SU-DHL-6 (cell line): ENCODE data around the gene WIPF3.

Source experiments
- H2AFZ ChIP-seq: fragments of 200-600 bp; sonication (generic); 2 replicates; pipeline ENCODE4 v1.6.1; 2014; ENCODE audit warnings: low read depth, mild to moderate bottlenecking, moderate library complexity, mixed read lengths, antibody characterized with exemption, low read length; ENCODE audit not compliant: severe bottlenecking
- H3F3A ChIP-seq: fragments of 200-600 bp; shearing (Covaris generic); 2 replicates; pipeline ENCODE4 v1.6.0; 2016; ENCODE audit warnings: antibody characterized with exemption, mild to moderate bottlenecking; ENCODE audit not compliant: insufficient read depth
- H3K27ac ChIP-seq: fragments of 200-600 bp; sonication (generic); 2 replicates; pipeline ENCODE4 v1.5.1; 2016; ENCODE audit warnings: low read depth, mild to moderate bottlenecking, low read length, moderate library complexity, mixed read lengths
- H3K27me3 ChIP-seq: fragments of 200-600 bp; sonication (generic), shearing (Covaris generic); 2 replicates; pipeline ENCODE4 v1.6.0; 2014; ENCODE audit warnings: mild to moderate bottlenecking, low read length
- H3K36me3 ChIP-seq: fragments of 200-600 bp; sonication (generic); 2 replicates; pipeline ENCODE4 v1.6.1; 2014; ENCODE audit warnings: mild to moderate bottlenecking, low read length, mixed read lengths
- H3K4me2 ChIP-seq: fragments of 300-600, 200-600 bp; shearing (Covaris generic), sonication (generic); 2 replicates; pipeline ENCODE4 v1.6.0; 2014; ENCODE audit warnings: low read length, low read depth, mild to moderate bottlenecking; ENCODE audit not compliant: poor library complexity, severe bottlenecking
- H3K4me3 ChIP-seq: fragments of 200-600 bp; sonication (generic); 2 replicates; pipeline ENCODE4 v1.5.1; 2014; ENCODE audit warnings: antibody characterized with exemption, low read length, mild to moderate bottlenecking, mixed read lengths; ENCODE audit not compliant: insufficient read depth, poor library complexity, severe bottlenecking
- H3K79me2 ChIP-seq: fragments of 200-600 bp; sonication (generic); 2 replicates; pipeline ENCODE4 v1.6.1; 2014; ENCODE audit warnings: mild to moderate bottlenecking, low read length, moderate library complexity; ENCODE audit not compliant: insufficient read depth
- H3K9ac ChIP-seq: fragments of 200-600 bp; sonication (generic); 2 replicates; pipeline ENCODE4 v1.7.0; 2014; ENCODE audit warnings: mild to moderate bottlenecking, low read length
- H3K9me2 ChIP-seq: fragments of 200-600 bp; sonication (generic); replicated peaks from 2 replicates; pipeline ENCODE4 v1.6.1; 2014; ENCODE audit warnings: low read length; ENCODE audit not compliant: insufficient read depth
- H3K9me3 ChIP-seq: fragments of 200-600 bp; sonication (generic); 2 replicates; pipeline ENCODE4 v1.6.1; 2014; ENCODE audit warnings: low read length, mixed read lengths; ENCODE audit not compliant: insufficient read depth
- H4K20me1 ChIP-seq: fragments of 200-600 bp; sonication (generic); 2 replicates; pipeline ENCODE4 v1.6.1; 2014; ENCODE audit warnings: low read depth, mild to moderate bottlenecking, antibody characterized with exemption, low read length, moderate library complexity, mixed read lengths
- EZH2phosphoT487 ChIP-seq: fragments of 200-600 bp; sonication (generic), shearing (Covaris generic); conservative IDR thresholded peaks from 2 replicates; pipeline ENCODE4 v1.6.1; 2018; ENCODE audit warnings: mild to moderate bottlenecking, antibody characterized with exemption, low read length, moderate library complexity, mixed read lengths
- TF ChIP-seq, protein P1 (sequence below): fragments of 200-600 bp; sonication (generic); IDR thresholded peaks from one replicate; pipeline ENCODE4 v1.5.1; 2017; ENCODE audit warnings: antibody characterized with exemption, mild to moderate bottlenecking, low read length, moderate library complexity; ENCODE audit not compliant: insufficient read depth, poor library complexity, severe bottlenecking

WIPF3 gene

DNA sequence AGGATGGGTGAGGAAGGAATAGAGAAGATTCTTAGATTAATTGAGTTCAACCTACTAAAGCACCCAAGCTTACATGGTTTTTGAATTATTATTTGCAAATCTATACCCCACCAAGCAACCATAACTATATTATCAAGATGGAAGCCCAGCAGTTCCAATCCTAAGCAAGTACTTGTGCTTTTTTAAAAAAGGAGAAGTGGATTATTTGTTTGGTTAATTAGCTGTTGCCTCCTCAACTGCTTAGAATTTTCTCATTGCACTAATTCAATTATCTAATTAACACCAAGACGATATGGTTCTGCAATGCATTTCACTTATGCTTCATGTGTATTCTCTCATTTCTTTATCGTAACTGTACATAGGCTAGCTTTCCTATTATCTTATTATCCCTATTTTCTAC, 27.3 kb upstream of the WIPF3 start:
- H3K27ac ChIP-seq: no peak overlapping the region
- H2AFZ ChIP-seq: no peak overlapping the region
- no peak overlapping the region for H3K4me2 ChIP-seq
- H3K36me3 ChIP-seq: no peaks in the 10 kb centered on the region
- no peak overlapping the region for H3K4me3 ChIP-seq
- TF ChIP-seq, protein P1, sequence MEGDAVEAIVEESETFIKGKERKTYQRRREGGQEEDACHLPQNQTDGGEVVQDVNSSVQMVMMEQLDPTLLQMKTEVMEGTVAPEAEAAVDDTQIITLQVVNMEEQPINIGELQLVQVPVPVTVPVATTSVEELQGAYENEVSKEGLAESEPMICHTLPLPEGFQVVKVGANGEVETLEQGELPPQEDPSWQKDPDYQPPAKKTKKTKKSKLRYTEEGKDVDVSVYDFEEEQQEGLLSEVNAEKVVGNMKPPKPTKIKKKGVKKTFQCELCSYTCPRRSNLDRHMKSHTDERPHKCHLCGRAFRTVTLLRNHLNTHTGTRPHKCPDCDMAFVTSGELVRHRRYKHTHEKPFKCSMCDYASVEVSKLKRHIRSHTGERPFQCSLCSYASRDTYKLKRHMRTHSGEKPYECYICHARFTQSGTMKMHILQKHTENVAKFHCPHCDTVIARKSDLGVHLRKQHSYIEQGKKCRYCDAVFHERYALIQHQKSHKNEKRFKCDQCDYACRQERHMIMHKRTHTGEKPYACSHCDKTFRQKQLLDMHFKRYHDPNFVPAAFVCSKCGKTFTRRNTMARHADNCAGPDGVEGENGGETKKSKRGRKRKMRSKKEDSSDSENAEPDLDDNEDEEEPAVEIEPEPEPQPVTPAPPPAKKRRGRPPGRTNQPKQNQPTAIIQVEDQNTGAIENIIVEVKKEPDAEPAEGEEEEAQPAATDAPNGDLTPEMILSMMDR: no peak
- no peak for TF ChIP-seq EZH2phosphoT487
- H3K27me3 ChIP-seq: no peaks in the 10 kb centered on the region
- no peaks in the 10 kb centered on the region for H3K9me3 ChIP-seq
- no peaks in the 10 kb centered on the region for H4K20me1 ChIP-seq
- H3K79me2 ChIP-seq: no peaks in the 10 kb centered on the region
- no peaks in the 10 kb centered on the region for H3F3A ChIP-seq
- no peaks in the 10 kb centered on the region for H3K9me2 ChIP-seq
- H3K9ac ChIP-seq: no peak overlapping the region

DNA sequence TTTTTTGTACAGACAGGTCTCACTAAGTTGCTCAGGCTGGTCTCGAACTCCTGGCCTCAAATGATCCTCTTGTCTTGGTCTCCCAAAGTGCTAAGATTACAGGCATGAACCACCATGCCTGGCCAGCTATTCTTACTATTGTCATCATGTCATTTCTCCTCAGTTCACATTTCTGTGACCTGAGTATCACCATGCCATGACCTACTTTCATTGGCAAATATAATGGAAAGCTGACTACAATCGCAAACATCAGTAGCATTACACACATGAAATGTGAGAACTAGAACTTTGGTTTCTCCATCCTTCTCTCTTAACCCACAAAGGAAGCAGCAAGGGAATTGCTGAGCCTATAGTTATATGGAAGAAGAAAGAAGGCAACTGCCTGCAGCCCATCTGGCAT, 26.0 kb upstream of the WIPF3 start:
- Histone ChIP-seq H3K4me2 (no peak overlapping the region), H3K4me3 (no peak overlapping the region), H3K9me3 (no peaks in the 10 kb centered on the region), H3K79me2 (no peaks in the 10 kb centered on the region), H3K36me3 (no peaks in the 10 kb centered on the region), H3K27ac (no peak overlapping the region), H3K9ac (no peak overlapping the region), H3K27me3 (no peaks in the 10 kb centered on the region), H2AFZ (no peak overlapping the region), H4K20me1 (no peaks in the 10 kb centered on the region), H3F3A (no peaks in the 10 kb centered on the region), H3K9me2 (no peaks in the 10 kb centered on the region)
- no peak for TF ChIP-seq EZH2phosphoT487
- TF ChIP-seq, protein P1: no peak

DNA sequence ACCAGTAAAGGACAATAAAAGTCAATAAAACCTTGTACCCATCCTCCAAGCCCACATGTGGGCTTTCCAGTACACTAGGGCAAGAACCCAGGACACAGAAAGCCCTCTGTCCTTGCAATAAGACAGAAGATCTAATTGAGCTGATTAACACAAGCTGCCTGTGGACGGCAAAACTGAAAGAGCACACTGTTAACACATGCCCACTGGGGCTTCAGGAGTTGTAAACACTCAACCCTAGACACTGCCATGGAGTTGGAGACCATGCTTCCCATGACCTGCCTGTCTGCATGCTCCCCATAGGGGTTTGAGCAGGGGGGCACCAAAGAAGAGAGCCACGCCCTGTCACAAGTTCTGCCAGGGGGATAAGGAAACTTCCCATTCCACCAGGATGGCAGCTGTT, 22.6 kb upstream of the WIPF3 start:
- Histone ChIP-seq H3K27ac (no peak overlapping the region), H3F3A (no peaks in the 10 kb centered on the region), H3K9me2 (no peaks in the 10 kb centered on the region), H3K27me3 (no peaks in the 10 kb centered on the region), H3K79me2 (no peaks in the 10 kb centered on the region), H4K20me1 (no peaks in the 10 kb centered on the region), H2AFZ (no peak overlapping the region), H3K4me2 (no peak overlapping the region), H3K36me3 (no peaks in the 10 kb centered on the region), H3K9me3 (no peaks in the 10 kb centered on the region), H3K4me3 (no peak overlapping the region), H3K9ac (no peak overlapping the region)
- TF ChIP-seq EZH2phosphoT487: no peak
- TF ChIP-seq, protein P1: no peak

DNA sequence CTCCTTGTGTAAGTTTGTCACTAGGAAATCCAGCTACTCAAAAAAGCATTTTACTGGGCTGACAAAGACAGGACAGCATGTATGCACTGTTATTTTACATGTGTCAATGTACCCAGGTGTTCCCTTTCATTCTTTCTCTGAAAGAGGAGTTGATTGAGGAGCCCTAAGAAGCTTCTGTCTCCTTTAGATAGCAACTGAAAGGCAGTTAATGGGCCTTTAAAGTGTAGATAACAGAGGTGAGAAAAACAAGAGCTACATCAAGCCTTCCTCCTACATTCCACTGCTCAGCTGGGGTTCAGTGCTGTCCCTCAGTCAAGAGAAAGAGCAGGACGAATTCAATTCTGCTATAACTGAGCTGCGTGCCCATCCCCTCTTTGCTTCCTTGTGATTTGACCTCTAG, 12.8 kb upstream of the WIPF3 start:
- Histone ChIP-seq H2AFZ (no peak overlapping the region), H3K79me2 (no peaks in the 10 kb centered on the region), H3K27me3 (no peaks in the 10 kb centered on the region), H3F3A (no peaks in the 10 kb centered on the region), H3K9me2 (no peaks in the 10 kb centered on the region), H3K36me3 (no peaks in the 10 kb centered on the region), H3K4me3 (no peak overlapping the region), H3K9ac (no peak overlapping the region), H3K9me3 (no peaks in the 10 kb centered on the region), H3K27ac (no peak overlapping the region), H3K4me2 (no peak overlapping the region), H4K20me1 (no peaks in the 10 kb centered on the region)
- TF ChIP-seq, protein P1: no peak
- TF ChIP-seq EZH2phosphoT487: no peak
